Measurements from ENCODE around the gene SPEN. TPM values are rescaled to one million over a fixed set of nuclear protein-coding genes. Genes with fewer than 3 reads are reported as not detected.

SPEN gene
- total and polyA plus RNA-seq, 2 of the 13 experiments (the other 11 are each of a cell fraction or from before 2014, with no cell fraction given), result 4.8 to 14.0 TPM

- no peak for TF ChIP-seq ZBTB2 (CRISPR knock-in tag; IDR thresholded peaks at IDR 0.05; ENCODE audit: low read depth)
- TF ChIP-seq ZNF609 (CRISPR knock-in tag; IDR thresholded peaks at IDR 0.05; ENCODE audit: borderline replicate concordance), result no peak
- TF ChIP-seq RXRB (CRISPR knock-in tag; IDR thresholded peaks at IDR 0.05; ENCODE audit: borderline replicate concordance), result no peak
- TF ChIP-seq ELF1 (CRISPR knock-in tag; IDR thresholded peaks at IDR 0.05), result no peak
Measured at GRCh38 chr1:15931401-15931800, 83.9 kb downstream of the SPEN start (continued).

GRCh38 chr1:15931884-15932283, 84.4 kb downstream of the SPEN start:
- H3K9ac ChIP-seq (ENCODE audit: insufficient read depth, low read depth, low read length), result no peak overlapping the region
- WGBS (ENCODE audit: low lambda C conversion rate), result 98% methylated on average over 19 of the region's 19 CpGs
- FAIRE-seq (no peak), ATAC-seq (no peak), DNase-seq (ENCODE audit: low spot score) (no peak)
- no peak overlapping the region for H2AFZ ChIP-seq (ENCODE audit: low read length)
- no peaks in the 10 kb centered on the region for H3K27me3 ChIP-seq (ENCODE audit: control insufficient read depth in 1 of 2, insufficient read depth in 2 of 2, low read length in 2 of 2)
- H3K4me3 ChIP-seq (replicated peaks in 1 of 3; ENCODE audit: insufficient read depth in 1 of 3, low read depth in 2 of 3, low read length in 3 of 3), result no peak overlapping the region
- H3K4me1 ChIP-seq (ENCODE audit: insufficient read depth, low read length), result no peaks in the 10 kb centered on the region
- CTCF ChIA-PET (ENCODE audit: low intra/inter-chr PET ratio, low total read pairs), result no interaction called here
- H3K9me3 ChIP-seq (ENCODE audit: low read length), result no peaks in the 10 kb centered on the region
- POLR2A ChIA-PET, result no interaction called here
- no peak overlapping the region for H3K27ac ChIP-seq (ENCODE audit: extremely low read length, insufficient read depth, low read length)
- H3K4me2 ChIP-seq (ENCODE audit: low read depth, low read length), result no peak overlapping the region
- H3K36me3 ChIP-seq (replicated peaks in 1 of 2; ENCODE audit: control insufficient read depth in 1 of 2, insufficient read depth in 2 of 2, low read length in 2 of 2), result peaks cover 52 to 90% of the 10 kb centered on the region in 2 experiments
- BruUV-seq (replicated peaks), result no TSS peak
- in situ Hi-C loops (cut with HindIII; ENCODE audit: extremely low pct_ligation_motif_present, low pct_unique_long_range_greater_than_20kb), result no loop called here
- no peaks in the 10 kb centered on the region for H3K79me2 ChIP-seq (ENCODE audit: insufficient read depth, low read length)
- no peaks in the 10 kb centered on the region for H4K20me1 ChIP-seq (ENCODE audit: insufficient read depth, low read length)
- intact Hi-C loops (cut with micrococcal nuclease; ENCODE audit: unreplicated experiment), result no loop called here
- TF ChIP-seq CBFB (CRISPR knock-in tag; IDR thresholded peaks at IDR 0.05) (no peak), ZNF407 (CRISPR knock-in tag; IDR thresholded peaks at IDR 0.05; ENCODE audit: not compliant biosample characterization) (no peak), U2AF2 (IDR thresholded peaks at IDR 0.05; ENCODE audit: low read depth, low read length) (no peak)
